Stimulated activated CD4-positive, alpha-beta T cell treated with anti-CD3 and anti-CD28 coated beads, Interleukin-12 subunit alpha, Interleukin-12 subunit beta, amount 100 ng/mL, for 48 hours (primary cell): ENCODE results near the gene VASP.

ENCODE experiments used
- DNase-seq, 3 donors: peaks; one replicate each; pipeline ENCODE4 v3.0.0-alpha.2; 2020; ENCODE audit warnings: low read depth in 2 of 3, low spot score in 1 of 3

The VASP gene

DNA sequence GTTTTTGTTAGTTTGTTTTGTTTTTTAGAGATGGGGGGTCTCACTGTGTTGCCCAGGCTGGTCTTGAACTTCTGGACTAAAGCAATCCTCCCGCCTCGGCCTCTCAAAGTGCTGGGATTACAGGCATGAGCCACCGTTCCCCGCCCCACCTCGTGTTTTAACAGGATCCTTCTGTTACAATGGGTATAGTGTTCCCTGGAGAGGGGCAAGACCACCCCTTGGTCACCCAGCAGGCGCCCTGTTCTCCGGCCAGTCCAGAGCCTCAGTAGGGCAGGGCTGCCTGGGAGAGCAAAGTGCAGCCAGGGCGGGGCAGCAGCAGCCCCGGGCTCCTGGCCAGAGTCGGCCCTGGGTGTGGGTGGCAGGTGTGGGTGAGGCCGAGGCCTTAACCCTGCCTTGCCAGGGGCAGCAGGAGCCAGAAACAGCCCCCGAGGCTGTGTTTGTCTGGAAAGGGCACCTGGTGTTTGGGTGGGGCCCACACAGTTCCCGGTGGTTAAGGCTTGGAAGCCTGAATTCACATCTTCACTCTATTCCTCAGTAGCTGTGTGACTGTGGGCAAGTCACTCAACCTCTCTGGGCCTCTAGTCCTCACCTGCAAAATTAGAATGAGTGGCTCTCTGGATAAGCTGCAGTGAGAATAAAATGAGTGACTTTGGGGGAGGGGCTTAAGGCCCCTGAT lies 7.2 kb downstream of the VASP start:
- DNase-seq: no peak

DNA sequence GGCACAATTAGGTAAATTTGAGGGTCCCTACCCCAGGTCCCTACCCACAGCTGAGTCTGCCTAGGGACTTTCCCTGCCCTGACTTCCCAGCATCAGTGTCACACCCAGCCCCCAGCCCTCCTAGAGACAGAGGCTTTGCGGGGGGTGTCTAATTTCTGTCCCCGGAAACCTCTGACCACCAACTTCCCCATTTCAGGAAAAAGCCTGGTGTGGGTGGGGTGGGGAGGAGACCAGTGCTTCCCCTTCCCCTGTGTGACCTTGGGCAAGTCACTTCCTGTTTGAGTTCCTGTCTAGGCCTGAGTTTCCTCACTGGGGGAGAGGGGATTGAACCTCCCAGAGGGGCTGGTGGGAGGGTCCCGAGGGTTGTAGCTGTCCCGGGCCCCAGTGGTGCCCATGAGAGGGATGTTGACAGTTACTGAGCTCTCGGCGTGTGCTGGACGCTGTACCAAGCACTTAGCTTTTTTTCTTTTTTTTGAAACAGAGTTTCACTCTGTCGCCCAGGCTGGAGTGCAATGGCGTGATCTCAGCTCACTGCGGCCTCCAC lies 7.9 kb downstream of the VASP start:
- DNase-seq: no peak

DNA sequence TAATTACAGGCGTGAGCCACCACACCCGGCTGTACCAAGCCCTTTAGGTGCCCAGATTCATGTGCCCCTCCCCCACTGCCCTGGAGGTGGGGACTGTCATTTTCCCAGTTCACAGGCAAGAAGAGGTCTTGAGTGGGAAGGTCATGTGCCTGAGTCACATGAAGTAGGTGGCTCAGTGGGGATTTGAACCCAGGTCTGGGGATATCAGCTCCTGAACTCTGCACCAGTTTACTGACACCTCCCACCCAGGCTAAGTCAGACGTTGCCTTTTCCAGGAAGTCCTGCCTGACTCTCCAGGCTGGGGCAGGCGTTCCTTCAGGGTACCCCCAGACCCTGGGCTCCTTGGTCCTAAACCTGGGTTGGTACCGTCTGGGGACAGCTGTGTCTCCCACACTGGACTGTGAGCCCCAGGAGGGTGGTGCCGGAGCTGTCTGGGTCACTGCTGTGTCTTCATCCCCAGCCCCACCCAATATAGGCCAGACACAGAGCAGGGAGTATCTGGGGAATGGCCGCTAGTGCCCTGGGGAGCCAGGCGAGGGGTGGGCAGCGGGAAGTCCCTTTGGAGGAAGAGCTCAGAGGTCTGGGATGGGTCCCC lies 8.6 kb downstream of the VASP start:
- no peak for DNase-seq

DNA sequence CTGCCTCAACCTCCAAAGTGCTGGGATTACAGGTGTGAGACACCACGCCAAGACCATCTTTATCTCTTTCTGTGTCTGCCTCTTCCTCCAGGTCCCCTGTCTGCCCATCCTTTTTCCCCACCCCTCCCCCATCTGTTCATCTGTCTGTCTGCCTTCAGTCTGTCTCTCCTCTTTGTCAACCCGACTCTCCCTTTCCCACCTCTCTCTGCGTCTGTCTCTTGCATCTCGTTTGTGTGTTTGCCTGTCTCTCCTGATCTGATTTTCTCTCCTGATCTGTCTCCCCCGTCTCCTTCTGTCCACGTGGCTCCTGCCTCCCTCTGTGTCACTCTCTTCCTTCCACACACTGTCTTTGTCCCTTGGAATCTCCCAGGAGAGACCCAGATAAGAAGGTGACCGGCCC lies 10.0 kb downstream of the VASP start:
- DNase-seq: no peak

DNA sequence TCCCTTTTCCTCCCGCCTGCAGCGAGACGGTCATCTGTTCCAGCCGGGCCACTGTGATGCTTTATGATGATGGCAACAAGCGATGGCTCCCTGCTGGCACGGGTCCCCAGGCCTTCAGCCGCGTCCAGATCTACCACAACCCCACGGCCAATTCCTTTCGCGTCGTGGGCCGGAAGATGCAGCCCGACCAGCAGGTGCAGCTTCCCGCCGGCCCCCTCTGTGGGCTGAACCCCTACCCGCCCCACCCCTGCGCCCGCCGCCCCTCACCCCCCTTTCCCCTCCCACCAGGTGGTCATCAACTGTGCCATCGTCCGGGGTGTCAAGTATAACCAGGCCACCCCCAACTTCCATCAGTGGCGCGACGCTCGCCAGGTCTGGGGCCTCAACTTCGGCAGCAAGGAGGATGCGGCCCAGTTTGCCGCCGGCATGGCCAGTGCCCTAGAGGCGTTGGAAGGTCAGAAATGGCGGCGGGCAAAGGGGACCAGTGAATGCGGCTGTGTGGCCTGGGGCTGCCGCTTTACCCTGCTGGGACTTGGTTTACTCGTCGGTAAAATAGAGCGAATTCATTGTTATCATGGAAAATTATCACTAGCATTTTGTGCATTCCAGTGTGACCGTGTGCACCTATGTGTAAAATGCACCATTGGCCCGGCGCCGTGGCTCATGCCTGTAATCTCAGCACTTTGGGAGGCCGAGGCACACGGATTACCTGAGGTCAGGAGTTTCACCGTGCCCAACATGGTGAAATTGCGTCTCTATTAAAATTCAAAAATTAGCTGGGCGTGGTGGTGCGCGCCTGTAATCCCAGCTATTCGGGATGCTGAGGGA lies 10.6 kb downstream of the VASP start:
- no peak for DNase-seq

DNA sequence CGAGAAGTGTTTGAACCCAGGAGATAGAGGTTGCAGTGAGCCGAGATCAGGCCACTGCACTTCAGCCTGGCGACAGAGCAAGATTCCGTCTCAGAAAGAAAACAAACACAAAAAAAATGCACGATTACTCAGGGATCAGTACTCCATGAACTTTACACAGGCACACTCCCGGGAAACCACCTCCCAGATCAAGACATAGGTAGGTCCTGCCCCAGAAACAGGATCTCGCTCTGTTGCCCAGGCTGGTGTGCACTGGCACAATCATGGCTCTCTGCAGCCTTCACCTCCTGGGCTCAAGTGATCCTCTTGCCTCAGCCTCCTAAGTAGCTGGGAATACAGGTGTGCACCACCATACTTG lies 11.2 kb downstream of the VASP start:
- no peak for DNase-seq

DNA sequence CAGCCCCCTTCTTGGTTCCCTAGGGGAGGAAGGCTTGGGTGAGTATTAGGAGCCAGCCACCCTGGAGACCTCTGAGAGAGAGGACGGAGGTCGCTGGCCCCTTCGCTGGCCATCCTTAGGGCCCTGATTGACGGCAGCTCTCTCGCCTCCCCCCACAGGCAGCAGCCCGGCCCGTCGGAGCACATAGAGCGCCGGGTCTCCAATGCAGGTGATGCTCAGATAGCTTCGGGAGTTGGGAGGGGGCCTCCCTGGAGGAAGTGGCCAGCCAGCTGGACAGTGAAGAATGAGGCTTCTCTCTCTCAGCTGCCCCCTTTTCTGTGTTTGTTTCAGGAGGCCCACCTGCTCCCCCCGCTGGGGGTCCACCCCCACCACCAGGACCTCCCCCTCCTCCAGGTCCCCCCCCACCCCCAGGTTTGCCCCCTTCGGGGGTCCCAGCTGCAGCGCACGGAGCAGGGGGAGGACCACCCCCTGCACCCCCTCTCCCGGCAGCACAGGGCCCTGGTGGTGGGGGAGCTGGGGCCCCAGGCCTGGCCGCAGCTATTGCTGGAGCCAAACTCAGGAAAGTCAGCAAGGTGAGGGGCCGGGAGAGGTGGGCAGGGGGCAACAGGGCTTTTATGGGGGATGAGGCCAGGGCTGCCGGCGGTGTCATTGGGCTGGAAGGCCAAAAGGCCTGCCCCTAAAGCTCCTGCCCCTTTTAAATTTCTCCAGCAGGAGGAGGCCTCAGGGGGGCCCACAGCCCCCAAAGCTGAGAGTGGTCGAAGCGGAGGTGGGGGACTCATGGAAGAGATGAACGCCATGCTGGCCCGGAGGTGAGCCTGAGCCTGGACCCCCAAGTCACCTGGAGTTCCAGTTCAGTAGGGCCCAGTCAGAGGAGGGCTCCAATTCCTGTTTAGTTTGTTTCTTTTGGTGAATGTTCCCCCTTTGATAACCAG lies 15.0 kb downstream of the VASP start:
- DNase-seq: no peak

DNA sequence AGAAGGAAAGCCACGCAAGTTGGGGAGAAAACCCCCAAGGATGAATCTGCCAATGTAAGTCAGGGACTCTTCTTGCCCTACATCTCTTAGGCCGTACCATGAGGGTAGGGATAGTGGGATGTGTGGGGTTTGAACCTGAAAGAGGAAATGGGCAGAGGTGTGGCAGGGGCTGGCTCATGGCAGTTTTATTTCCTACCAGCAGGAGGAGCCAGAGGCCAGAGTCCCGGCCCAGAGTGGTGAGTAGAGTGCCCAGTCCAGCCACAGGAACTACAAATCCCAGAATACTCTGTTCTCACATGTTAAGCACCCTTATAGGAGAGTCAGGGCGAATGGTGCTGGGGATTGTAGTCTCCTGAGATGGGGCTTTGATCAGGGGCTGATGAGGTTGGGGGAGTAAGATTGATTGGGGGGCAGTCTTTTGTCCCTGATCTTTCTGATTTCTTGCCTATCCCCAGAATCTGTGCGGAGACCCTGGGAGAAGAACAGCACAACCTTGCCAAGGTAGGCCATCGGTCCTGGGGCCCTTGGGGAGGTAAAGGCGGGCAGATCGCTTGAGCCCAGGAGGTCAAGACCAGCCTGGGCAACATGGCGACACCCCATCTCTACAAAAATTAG lies 16.5 kb downstream of the VASP start:
- peak; percentile 55 to 75 (median 66) for DNase-seq

DNA sequence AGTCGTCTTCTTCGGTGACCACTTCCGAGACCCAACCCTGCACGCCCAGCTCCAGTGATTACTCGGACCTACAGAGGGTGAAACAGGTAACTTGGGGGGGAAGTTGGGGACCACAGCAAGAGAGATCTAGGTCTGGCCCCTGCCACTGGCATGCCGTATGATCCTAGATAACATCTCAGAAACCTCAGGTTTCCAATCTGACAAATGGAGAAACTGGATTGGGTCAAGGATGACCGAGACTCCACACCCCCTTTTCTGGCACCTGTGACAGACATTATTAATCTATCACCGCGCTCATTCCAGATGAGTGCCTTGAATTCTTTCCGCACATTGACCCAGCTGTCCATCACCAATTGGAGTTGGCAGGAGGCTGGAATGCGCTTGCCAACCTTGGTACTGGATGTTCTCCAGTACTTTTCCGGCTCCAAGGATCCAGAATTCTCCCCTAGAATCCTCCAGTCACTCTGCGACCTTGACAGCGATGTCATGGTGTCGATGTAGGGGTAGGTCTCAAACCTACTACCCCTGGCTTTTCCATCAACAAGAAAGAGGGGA lies 17.4 kb downstream of the VASP start:
- no peak for DNase-seq

DNA sequence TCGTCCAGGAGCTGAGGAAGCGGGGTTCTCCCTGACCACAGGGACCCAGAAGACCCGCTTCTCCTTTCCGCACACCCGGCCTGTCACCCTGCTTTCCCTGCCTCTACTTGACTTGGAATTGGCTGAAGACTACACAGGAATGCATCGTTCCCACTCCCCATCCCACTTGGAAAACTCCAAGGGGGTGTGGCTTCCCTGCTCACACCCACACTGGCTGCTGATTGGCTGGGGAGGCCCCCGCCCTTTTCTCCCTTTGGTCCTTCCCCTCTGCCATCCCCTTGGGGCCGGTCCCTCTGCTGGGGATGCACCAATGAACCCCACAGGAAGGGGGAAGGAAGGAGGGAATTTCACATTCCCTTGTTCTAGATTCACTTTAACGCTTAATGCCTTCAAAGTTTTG lies 18.9 kb downstream of the VASP start:
- no peak for DNase-seq

DNA sequence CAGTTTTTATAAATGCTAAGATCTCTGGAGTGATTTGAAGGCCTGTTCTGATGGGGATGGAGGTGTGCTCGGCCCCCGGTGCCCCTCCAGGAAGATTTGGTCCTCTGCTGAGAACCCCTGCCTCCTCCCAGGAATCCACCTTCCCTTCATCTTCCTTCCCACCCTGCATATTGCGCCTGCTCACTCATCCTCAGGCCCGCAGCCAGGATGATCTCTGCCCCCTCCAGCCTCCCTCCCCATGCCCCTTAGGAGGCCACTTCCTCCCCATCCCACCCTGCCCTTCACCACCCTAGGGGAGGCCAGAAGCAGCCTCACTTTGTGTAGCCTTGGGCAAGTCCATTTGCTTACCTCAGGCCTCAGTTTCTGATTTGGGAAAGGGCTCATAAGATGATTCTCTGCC lies 19.7 kb downstream of the VASP start:
- no peak for DNase-seq

DNA sequence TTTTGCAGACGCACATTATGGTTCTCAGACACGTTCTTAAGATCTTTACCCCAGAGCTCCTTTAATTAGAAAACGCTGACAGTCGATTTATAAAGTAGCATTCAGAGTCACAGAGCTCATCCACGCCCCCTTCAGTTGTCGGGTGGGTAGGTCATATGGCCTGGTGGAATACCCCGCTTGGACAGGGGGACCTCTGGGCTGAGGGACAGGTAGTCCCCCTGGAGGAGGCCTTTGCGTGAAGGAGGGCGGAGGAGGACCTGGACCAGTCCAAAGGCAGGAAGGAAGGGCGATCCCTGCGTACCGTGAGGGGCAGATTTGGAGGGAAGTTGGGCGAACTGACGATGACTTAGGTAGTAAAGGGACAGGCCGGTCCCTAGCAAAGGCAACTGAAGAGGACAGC lies 20.5 kb downstream of the VASP start:
- DNase-seq: no peak

DNA sequence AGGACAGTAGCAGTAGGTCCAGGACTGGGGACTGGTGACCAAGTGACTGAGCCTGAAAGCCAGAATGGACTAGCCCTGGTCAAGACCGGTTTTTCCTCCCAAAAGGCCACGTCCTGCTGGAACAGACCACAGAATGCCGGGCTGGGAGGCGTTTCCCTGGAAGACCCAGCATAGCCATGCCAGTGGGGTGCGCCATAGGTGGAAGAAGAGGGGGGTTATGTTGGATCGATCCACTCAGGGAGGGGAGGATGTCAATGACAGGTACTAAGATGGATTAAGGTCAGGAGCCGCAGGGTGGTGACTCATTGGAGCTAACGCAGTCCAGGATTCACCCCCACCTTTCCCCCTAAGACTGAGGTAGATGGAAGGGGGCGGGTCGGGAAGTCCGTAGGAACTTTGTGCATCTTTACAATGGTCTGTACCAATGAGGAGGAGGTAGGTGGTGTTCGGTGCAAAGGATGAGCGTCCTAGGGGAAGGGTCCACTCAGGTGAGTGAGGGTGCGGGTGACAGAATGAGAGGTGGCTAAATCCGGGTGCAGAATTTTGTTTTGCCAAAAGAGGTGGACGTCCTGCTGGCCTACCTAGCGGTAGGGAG lies 21.0 kb downstream of the VASP start:
- no peak for DNase-seq

DNA sequence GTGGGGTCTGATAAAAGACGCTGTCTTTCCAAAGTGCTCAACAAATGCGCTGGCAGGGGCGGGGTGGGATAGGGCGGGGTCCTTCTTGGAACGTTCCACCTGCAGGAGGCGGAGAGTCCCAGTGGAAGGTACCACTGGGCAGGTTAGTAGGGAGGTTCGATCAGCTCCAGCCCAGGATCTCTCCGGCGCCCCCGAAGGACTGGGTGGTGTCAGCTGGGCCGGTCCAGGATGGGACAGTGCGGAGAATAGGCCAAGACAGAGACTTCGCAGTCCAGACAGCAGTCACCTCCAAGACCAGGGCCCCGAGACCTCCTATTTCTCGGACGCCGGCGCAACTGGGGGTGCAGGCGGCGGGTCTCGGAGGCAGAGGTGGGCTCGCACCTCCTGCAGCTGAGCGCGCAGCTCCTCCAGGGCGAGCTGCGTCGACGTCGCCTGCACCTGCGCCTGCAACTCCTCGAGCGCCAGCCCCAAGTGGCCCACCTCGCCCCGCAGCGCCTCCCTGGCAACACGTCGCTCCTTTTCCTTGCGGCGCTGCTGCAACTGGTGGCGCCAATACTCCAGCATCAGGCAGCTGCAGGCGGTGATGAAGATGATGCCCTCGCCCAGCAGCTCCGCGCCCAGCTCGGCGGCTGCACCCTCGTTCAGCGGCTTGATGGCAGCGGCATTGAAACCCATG lies 21.6 kb downstream of the VASP start:
- no peak for DNase-seq

DNA sequence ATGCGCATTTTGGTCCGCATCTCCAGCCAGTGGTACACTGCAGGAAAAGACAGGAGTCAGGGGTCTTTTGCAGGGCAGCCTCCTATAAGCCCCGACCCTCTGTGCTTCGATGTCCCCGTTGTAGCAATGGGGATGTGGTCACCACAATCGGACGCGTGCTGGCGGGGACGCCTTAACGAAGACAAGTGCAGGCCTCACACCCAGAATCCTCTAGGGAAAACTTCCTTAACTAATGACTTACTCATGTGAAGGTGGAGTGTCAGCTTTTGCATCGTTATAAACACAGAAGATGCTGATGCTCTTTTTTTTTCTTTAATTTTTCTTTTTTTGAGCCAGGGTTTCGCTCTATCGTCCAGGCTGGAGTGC lies 22.1 kb downstream of the VASP start:
- no peak for DNase-seq

DNA sequence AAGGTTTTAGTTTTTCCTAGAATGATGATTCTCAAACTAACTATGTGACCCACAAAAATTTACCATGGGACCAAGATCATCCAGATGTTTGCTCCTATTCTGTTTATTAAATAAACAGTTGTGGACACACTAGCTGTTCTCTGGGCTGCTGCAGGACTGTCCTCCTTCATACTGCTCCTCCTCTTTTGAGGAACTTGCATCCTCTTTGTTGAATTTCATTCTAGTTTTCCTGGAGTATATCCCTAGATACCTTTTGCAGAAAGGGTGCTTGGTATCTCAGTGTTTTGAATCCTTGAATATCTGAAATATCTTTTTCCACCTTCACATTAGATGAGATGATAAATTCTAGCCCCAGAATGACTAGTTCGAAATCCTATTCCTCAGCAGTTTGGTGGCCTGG lies 24.1 kb downstream of the VASP start:
- no peak for DNase-seq

DNA sequence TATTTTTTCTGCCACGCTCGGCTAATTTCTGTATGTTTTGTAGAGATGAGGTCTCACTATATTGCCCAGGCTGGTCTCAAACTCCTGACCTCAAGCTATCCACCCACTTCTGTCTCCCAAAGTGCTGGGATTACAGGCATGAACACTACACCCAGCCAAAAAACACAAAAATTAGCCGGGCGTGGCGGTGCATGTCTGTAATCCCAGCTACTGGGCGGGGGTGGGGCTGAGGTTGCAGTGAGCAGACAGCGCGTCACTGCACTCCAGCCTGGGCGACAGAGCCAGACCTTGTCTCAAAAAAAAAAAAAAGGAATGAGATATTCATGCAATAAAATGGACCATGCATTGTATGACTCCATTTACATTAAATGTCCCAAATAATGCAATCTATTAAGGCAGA lies 32.2 kb downstream of the VASP start:
- no peak for DNase-seq

DNA sequence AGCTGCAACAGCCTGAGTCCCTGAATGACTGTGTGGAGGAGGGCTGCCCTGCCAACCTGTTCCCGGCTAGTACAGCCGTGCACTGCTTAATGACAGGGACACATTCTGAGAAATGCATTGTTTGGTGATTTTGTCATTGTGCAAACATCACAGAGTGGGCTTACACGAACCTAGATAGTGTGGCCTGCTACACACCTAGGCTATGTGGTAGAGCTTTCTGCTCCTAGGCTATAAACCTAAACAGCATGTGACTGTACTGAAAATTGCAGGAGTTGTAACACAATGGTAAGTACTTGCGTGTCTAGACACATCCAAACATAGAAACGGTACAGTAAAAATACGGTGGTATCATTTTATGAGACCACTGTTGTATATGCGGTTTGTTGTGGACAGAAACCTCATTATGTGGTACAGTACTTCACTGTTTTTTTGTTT lies 35.0 kb downstream of the VASP start:
- DNase-seq: no peak

DNA sequence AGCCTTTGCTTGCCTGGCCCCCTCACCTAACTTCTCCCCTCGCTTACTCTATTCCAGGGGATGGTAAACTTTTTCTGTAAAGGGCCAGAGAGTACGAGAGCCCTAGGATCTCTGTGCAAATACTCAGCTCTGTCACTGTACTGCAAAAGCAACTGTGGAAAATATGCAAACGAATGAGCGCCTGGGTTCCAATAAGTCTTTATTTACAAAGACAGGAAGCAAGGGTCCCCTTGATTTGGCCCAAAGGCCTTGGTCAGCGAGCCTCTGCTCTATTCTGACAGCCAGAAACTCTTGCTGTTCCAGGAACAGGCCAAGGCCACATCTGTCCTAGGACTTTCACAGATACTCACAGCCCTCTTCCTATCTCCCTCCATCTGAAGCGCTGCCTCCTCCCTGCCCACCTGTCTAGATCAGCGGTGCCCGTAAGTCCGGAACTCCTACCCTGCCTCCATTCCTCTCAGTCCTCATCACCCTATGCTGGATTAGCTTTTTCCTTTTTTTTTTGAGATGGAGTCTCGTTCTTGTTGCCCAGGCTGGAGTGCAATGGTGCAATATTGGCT lies 40.0 kb downstream of the VASP start:
- no peak for DNase-seq
